ENCODE data around the gene CFAP46.
"Not testable (repeated sequence)": the region's sequence is repeated elsewhere in the genome, so short reads cannot be mapped to it uniquely, and the experiment has no call there.

CFAP46 gene

DNA sequence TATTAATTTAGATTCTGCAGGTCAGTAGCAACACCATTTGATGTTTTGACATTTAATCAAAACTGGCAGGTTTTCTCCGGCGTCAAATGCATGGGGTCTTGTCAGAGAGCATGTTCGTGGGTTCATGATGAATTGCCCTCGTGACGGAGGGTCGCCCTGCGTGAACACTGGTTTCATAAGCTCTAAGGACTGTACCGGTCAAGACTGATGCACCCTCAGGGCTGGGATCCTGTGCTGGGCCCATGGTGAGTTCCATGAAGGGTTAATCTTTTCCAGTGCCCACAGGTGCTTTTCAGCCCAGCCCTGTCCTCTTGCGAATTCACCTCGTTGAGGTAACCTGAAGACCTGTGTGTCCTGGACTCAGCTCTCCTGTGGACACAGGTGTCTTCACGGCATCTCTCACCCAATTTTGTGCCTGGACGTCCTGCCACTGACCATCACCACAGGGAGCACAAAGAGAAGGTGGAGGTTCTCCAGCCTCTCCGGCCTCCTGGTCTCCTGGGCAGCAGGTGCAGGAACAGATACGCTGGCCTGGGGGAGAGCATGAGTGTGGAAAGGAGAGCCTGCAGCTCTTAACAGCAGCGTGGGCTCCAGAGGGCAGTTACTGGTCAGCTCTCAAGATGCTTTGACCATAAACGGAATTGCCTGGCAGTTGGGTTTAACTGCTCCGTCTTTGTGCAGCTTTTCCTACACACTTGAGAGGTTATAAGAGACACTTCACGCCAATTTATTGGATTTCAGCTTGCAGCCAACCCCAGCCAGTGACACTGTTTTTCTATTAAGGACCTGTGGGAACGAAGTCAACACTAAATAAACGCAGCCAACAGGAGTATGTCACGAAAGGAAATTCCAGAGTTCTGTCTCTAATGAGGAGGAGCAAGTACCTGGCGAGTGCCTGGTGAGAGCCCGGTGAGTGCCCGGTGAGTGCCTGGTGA lies 37.4 kb upstream of the CFAP46 start:
- no peak for DNase-seq (ENCODE audit: low spot score)

DNA sequence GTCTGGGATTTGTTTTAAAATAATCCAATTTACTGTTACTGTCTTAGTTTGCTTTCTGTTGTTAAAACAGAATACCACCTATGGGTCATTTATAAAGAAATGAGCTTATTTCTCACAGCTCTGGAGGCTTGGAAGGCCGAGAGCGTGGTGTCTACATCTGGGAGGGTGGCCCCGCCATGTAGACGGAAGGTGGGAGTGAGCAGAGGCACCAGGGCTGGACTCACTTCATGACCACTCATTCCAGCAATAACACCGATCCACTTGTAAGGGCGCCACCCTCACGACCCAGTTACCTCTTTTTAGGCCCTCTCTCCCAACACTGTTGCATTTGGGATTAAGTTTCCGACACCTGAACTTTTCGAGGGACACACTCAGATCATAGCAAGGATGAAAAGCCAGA lies 36.2 kb upstream of the CFAP46 start:
- DNase-seq (ENCODE audit: low spot score), result no peak

DNA sequence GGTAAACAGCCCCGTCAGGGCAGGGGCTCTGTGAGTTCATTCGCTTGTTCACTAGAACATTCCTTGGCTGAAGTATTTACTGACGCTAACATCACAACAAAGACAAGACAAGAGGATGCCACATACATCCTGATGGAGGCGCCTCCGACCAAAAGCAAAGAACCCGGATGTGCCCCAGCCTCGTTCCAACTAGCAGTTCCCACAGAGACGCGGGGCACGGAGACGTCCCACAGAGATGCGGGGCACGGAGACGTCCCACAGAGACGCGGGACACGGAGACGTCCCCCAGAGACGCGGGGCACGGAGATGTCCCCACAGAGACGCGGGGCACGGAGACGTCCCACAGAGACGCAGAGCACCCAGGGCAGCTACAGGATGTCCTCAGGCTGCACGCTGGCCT lies 35.4 kb upstream of the CFAP46 start:
- DNase-seq (ENCODE audit: low spot score), result no peak

DNA sequence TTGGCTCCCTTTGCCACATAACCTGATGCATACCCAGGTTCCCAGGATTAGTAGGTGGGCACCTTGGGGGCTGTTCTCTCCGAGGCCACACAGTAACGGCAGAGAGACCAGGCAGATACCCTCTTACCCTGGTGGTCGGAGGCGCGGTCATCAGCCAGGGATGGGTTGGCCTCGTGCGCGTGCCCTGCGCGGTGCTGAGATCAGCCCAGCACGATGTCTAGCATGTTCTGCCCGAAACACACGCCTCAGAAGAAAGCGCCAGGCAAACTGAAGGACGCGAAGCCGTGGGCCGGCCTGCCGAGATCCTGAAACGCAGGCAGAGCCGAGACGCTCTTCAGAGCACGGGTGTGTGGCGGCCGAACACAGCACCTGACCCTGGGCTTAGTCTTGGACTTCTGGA lies 34.7 kb upstream of the CFAP46 start:
- DNase-seq (ENCODE audit: low spot score), result no peak

DNA sequence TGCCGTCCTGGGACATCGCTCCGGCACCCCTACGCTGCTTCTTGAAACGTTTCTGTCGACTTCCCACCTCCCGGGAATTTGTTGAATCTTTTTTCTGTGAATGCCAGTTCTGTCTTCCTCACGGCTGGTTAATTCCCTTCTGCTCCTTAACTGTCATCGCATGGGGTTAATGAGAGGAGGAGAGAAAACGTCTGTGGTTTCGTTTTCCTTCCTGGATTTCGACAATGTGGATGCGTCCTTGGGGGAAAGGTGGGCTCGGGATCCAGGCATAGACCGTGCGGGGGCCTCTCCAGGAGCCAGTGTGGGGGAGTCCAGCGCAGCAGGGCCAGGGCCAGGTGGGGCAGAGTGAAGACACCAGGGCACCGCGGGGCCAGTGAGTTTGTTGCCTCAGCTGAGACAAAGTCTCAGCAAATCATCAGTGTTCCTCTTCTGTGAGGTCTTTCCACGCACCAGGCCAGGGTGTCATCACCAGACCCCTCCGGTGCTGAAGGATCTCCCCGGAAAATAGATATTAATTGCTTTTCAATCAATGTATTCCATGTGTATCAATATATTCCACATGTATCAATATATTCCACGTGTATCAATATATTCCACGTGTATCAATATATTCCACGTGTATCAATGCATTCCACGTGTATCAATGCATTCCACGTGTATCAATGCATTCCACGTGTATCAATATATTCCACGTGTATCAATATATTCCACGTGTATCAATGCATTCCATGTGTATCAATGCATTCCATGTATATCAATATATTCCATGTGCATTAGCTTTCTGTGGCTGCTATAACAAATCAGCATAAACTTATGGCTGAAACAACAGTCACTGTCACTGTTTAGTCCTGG lies 33.7 kb upstream of the CFAP46 start:
- DNase-seq (ENCODE audit: low spot score), result no peak

DNA sequence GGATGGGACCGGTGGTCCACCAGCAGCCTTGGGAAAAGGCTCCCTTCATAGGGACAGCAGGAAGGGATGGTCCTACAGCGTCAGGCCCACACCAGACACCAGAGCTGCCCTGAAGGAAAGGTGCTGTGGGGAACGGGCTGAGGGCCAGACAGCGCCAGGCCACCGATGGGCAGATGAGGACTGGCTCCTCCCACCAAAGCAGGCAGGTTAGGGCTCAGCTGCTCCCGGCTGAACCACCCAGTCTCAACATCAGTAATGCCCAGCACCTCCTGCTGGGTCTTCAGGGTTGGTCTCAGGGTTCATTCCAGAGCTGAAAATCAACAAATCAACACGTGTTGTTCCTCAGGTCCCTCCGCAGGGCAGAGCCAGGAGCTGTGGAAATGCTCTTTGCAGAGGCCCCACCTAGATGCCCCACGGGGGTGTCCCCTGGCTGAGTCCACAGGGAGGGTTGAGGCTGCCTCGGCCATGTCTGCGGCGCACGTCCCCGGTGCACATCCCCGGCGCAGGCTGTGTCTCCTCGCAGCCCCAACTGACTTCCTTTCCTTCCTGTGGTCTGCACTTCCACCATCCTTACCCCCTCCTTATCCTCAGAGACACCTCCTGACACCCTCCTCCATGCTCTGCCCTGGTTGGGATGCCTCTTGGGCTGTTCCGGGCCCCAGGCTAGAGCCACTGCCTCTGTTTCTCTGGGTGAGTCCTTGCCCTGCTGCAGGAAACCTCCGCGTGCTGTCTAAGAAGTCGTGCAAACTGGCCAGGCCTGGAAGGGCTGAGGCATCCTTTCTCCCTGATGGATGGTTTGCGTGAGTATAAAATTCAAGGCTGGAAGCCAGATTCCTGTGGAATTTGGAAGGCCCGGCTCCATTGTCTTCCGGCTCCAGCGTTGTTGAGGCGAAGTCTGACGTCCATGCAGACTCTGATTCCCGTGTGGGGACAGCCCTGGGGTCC lies 32.8 kb upstream of the CFAP46 start:
- DNase-seq (ENCODE audit: low spot score), result no peak

DNA sequence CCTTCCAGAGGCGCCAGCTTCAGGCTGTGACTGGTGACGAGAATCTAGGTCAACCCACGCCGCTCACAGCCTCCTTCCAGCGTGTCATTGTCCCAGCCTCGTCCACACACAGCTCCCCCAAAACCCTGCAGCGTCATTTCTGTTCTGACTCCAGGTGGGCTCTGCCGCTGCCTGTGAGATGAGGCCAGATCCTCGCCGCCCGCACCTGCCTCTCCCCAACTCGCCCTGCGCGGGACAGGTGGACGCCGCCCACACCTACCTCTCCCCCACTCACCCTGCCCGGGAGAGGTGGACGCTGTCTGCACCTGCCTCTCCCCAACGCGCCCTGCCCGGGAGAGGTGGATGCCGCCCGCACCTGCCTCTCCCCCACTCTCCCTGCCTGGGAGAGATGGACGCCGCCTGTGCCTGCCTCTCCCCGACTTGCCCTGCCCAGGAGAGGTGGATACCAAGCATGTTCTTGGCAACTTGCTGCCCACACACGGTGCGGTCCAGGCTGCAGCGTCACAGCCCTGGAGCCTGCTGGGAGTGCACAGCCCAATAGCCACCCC lies 32.0 kb upstream of the CFAP46 start:
- no peak for DNase-seq (ENCODE audit: low spot score)

DNA sequence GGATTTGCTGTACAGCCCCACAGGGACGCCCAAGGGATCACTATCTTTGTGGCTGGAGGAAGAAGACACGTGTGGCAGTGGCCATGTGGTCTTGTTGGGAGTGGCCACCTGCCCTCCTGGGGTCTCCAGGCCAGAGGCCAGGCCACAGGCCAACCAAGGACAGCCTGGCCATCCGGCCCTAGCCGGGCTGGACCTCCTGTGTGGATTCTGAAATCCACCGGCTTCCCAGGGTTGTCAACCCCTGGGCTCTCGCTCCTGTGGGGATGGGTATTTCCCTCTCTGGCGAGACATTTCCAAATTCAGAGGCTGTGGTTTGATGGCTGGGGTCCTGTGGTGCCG lies 31.5 kb upstream of the CFAP46 start:
- DNase-seq (ENCODE audit: low spot score), result no peak

DNA sequence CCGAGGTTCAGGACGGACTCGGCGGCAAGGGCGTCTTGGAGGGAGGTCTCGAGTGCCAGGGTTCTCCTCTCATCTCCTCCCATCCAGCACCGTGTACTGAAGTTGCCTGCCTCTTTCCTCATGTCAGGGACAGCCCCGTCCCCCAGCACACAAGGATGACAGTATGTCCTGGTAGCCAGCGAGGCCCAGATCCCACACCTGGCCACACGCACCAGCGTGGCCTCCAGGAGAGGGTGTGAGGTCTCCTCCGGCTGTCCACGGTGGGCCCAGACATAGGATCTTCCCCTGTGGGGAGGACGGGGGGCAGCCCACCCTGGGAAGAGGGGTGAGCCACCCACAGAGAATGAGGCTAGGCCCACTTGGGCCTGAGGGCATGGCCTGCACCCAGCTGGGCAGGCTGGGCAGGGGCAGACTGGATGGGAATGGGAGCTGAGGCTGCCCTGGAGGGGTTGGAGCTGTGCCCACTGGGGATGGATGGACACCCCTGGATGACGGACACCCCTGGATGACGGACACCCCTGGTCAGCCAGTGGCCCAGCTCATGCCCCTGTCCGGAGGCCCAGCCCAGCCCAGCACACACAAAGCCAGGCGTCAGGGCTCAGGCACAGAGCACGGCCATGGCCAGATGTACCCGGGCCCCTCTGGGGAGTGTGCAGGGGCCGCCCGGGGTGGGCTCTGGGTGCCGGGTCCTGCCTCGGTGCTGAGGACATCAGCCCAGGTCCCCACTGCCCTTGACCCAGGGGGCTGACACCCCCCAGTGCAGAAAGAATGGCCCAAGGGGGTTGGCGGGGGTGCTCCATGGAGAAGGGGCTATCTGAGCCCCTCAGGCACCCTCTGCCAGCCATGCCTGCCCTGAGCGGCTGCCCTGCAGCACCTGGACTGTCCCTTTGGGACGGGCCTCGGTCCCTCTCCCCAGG lies 30.9 kb upstream of the CFAP46 start:
- DNase-seq (ENCODE audit: low spot score), result no peak

DNA sequence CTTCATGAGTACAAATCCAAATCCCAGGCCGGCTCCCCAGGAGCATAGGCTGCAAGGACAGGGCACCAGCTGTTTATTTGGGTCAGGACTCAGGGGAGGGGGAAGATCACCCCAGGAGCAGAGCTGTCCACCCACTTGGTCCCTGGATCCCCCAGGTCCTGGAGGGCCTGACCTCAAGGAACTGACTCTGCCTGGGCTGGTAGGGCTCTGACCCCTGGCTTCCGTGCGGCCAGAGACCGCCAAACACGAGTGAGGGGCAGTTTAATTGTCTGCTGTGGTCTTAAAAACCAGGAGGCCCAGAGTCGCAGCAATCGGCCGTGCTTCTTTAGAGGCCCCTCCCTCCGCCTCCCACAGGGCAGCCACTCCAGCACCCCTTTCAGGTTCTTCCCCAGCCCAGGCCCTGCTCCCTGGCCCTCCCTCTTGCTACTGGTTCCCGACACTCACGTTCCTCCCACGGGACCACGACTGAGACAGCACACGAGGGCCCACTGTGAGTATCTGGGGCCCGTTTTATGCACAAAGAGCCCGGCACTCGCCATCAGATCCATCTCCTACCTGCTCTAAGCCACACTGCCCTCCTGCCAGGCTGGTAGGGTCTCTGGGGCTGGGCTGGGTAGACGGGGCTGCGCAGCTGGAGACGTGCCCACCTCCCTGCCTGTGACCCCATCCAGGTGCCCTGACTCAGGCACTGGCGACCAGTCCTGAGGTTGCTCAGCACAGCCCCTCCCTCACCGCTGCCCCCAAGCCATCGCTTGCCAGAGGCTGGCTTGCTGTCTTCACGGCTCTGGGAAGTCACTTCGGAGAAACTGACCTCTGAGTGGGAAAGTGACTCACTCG lies 30.0 kb upstream of the CFAP46 start:
- no peak for DNase-seq (ENCODE audit: low spot score)

DNA sequence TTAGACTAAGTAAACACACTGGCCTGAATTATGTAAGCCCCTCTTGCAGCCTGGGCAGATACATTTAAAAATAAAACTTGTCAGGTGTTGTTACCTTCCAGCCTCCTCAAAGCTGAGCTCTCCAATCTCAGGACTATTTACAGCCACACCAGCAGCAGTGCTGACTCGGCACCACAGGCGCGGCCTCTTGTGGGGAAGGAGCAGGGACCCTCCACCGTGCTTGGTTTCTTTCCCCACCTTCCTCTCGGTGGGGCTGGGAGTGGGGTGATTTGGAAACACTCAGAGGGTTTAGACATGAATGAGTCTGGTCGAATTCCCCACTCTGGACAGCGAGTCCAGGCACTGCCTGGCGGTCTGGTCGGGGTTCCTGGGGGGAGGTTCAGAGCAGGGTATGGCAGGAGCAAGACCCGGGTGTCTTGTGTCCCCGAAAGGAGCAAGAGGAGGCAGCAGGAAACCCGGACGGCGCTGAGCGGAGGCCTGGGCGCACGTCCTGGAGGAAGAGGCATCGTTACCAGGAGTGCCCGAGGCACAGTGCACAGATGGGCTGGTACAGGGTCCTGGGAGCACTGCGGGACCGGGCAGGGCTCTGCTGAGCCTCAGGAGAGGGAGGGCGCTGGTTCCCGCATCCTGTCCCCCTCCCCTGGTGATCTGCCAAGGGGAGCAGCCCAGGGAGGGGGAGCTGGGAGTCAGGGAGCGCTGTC lies 29.2 kb upstream of the CFAP46 start:
- DNase-seq (ENCODE audit: low spot score), result no peak

DNA sequence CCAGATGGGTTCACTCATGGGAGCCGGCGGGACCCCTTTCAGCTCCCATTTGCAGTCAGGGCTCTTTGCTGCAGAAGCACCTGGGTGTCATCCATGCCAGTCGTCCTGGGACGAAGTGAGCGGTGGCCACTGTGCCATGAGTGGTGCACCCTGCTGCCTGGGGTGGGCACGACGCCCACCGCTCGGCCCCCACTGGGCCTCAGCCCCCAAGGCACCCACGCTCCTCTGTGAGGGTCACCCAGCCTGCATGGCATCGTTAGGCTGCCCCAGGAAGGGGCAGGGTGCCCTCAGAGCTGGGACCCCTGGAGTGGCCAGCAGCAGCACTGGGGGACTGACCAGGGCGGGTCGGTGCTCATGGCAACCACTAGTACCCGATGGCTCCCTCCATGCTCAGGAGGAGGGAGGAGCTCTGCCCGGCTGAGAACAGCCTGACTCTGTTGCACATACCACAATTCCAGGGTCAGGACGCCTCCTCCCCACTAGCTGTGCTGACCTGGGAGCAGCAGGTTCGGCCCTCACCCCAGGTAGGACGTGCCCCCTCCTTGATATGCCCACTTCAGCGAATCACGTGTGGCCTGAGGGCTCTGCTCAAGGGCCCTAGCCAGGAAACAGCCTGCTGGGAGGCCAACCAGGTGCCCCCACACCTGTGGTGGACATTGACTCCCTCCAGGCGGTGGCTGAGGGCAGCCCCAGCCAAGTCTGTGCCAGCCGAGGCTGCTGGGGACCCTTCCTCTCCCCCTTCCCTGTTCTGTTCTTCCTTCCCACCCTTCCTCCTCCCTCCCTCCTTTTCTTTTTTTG lies 28.5 kb upstream of the CFAP46 start:
- no peak for DNase-seq (ENCODE audit: low spot score)

DNA sequence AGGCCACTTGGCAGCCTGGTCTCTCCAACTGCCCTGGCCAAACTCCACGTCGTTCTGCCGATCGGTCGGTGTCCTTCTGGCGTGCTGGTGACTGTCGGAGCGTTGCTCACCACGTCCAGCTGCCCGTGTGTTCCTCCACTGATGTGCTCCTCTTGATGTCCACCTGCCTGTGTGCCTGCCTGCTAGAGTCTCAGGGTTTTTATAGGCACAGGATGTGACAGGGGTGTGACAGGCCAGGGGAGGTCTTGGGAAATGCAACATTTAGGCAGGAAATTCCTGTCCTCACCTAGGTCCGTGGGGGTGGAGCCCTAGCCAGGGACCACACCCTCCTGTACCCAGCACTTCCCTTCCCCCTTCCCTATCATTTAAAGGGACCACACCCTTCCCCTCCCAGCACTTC lies 25.2 kb upstream of the CFAP46 start:
- no peak for DNase-seq (ENCODE audit: low spot score)

DNA sequence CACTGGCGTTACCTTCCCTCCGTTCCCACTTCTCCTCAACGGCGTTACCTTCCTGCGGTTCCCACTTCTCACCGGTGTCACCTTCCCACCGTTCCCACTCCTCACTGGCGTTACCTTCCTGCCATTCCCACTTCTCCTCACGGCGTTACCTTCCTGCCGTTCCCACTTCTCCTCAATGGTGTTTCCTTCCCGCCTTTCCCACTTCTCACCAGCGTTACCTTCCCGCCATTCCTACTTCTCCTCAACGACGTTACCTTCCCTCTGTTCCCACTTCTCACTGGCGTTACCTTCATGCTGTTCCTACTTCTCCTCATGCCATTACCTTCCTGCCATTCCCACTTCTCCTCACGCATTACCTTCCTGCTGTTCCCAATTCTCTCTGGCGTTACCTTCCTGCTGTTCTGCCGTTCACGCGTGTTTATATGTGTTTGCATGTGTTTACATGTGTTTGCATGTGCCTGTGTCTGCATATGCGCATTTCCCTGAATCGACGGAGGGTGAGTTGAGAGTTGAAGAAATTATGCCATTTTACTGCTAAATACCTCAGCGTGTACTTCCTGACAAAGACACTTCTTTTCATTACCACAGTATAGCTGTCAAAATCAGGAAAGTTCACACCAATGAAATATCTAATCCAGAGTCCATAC lies 23.2 kb upstream of the CFAP46 start:
- DNase-seq (ENCODE audit: low spot score), result no peak

DNA sequence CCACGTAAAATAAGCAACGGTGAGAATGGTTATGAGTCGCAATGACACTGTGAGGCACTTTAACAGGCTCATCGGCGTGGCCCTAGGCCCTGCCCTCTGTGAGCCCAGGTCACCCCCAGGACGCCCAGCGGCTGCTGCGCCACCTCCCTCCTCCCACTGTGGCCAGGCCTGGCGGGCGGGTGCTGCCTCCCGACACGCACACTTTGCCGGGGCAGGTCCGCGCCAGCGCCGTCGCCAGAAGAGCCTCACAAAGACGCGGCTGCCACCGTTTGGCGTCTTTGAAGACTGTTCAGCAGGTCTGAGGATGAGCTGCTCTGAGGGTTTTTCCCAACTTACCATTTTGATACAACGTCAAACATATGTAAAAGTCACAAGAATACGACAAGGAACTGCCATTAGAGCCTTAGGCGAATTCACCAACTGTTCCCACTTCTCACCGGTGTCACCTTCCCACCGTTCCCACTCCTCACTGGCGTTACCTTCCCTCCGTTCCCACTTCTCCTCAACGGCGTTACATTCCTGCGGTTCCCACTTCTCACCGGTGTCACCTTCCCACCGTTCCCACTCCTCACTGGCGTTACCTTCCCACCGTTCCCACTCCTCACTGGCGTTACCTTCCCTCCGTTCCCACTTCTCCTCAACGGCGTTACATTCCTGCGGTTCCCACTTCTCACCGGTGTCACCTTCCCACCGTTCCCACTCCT lies 22.5 kb upstream of the CFAP46 start:
- DNase-seq (ENCODE audit: low spot score), result not testable (repeated sequence)

DNA sequence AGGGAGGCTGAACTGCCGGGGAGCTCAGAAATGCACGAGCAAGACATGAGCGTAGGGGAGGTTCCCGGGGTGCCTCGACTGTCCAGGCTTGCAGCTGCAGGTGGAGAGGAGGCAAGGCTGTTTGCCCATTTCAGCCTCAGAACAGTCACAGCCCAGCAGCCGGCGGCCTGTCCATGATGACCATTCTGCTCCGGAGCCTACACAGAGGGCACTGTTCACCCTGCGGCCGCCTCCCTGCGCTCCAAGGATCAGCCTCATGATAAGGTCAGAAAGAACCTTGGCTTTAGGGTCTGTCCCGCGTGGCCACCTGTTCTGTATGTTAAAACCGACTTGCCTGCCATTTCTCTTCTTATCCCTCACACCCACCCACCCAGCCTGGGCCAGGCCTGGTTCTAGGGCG lies 21.9 kb upstream of the CFAP46 start:
- no peak for DNase-seq (ENCODE audit: low spot score)

DNA sequence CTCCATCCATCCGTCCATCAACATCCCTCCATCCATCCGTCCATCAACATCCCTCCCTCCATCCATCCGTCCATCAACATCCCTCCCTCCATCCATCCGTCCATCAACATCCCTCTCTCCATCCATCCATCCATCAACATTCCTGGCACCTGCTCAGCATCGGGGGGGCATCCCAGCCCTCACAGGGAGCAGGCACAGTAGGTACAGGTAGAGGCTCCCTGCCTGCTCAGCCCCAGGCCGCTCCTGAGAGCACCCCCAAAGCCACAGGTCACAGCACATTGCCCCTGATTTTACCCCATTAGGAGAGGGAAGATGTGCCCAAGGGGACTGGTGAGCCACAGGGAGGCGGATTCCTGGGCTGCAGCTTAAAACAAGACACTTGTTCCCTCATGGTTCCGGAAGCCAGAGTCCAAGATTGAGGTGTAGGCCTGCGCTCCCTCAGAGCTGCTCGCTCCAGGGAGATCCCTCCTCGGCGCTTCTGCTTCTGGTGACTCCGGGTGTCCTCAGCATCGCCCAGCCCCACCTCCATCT lies 21.1 kb upstream of the CFAP46 start:
- DNase-seq (ENCODE audit: low spot score), result no peak
